ENCODE measurements around the gene MYH15.

DNA sequence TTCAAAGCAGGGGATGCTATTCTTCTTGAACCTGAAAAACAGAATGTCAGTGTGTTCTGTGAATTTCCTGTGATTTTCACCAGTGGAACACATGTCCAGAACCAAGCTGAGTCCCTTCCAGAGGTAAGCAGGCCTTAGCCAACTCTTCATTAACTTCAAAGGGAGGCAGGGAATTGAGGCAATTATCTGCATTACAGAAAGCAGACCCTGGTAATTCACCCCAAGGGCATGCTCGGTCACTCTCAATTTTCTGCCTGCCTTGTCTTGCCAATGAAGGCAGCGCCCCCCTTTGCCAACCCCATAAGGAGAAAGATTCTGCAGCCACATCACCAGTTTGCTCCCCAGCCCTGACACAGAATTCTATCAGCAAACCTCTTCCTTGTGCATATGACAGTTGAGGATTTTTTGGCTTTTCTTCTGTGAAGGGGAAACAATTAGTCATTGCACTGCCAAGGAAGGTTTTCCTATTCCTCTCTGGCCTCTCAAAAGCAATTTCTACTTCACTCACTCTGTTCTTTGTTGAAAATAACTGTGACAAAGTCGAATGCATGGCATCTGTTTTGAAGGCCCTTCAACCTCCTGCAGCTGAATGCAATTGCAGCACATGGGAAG, 128.8 kb downstream of the MYH15 start:
- TF ChIP-seq, protein P1, sequence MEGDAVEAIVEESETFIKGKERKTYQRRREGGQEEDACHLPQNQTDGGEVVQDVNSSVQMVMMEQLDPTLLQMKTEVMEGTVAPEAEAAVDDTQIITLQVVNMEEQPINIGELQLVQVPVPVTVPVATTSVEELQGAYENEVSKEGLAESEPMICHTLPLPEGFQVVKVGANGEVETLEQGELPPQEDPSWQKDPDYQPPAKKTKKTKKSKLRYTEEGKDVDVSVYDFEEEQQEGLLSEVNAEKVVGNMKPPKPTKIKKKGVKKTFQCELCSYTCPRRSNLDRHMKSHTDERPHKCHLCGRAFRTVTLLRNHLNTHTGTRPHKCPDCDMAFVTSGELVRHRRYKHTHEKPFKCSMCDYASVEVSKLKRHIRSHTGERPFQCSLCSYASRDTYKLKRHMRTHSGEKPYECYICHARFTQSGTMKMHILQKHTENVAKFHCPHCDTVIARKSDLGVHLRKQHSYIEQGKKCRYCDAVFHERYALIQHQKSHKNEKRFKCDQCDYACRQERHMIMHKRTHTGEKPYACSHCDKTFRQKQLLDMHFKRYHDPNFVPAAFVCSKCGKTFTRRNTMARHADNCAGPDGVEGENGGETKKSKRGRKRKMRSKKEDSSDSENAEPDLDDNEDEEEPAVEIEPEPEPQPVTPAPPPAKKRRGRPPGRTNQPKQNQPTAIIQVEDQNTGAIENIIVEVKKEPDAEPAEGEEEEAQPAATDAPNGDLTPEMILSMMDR (IDR thresholded peaks at IDR 0.05 in 2 of 3, conservative IDR thresholded peaks at IDR 0.05 in 1 of 3; ENCODE audit: control insufficient read depth in 2 of 3, extremely low read depth in 1 of 3, insufficient read depth in 1 of 3, low read depth in 3 of 3, low read length in 3 of 3) = no peak
- TF ChIP-seq ZNF207 (IDR thresholded peaks at IDR 0.05; ENCODE audit: borderline replicate concordance) = no peak

All from GM12878 (cell line).